SK-N-DZ (cell line): ENCODE data around the gene TMEM117.
"Not testable (repeated sequence)": the region's sequence is repeated elsewhere in the genome, so short reads cannot be mapped to it uniquely, and the experiment has no call there.

ENCODE experiments used
- DNase-seq: peaks from one replicate; pipeline ENCODE4 v3.0.0-alpha.2; 2015; ENCODE audit warnings: low spot score

Gene TMEM117

DNA sequence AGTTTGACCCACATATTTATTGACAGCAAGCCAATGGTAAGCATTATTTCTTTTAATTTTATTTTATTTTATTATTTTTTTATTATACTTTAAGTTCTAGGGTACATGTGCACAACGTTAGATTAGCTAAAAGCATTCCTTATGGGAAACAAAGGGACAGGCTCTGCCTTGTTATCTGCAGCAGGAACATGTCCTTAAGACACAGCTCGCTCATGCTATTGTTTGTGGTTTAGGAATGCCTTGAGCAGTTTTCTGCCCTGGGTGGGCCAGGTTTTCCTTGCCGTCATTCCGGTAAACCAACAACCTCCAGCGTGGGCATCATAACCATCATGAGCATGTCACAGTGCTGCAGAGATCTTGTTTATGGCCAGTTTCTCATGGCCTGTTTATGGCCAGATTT, 370.2 kb downstream of the TMEM117 start:
- no peak for DNase-seq

DNA sequence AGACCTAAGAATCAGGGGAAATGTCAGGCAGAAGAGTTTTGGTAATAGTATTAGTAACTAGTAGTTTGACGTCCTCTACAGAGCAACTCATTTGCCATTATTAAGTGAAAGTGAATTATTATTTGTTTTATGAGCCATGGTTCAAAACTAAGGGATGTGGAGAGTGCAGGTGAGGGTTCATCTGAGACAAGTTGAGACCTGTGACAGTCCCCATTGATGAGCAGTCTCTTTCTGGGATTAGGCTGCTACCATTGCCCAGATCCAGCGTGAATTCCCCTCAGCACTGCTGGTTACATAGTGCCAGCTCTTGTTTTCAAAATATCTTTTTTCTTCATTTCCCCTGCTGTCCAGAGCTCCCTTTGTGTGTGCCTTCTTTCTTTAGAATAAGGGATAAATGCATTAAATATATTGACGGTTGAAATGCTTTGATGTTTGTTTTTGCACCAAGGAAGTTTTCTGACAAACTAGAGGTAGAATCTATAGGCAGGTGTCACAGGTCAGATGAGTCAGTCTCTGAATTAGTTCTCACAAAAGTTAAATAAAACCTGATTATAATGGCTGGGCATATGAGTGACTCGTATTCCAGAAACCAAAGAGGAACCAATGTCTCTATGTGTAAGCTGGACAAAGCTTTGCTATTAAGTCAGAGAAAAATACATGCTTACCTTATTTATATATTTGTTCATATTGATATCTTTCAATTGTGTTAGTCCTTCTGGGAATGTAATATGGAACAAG, 381.4 kb downstream of the TMEM117 start:
- no peak for DNase-seq

DNA sequence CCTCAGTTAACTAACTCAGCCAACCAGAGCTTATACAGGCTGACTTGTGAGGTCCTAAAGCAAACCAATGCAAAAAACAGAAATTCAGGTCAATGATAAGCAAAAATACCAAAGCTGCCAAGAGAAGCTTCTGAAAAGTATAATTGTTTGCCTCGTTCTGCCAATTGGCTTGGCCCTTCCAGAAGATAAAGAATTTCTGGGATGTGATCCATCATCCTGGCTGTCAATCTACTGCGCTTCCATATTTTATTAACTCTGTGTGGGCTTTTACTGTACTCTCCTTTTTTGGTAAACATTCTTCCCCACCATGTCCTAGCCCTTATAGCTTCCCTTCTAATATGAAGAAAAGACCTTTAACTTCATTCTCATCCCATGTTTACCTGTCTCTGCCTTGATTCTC, 387.9 kb downstream of the TMEM117 start:
- no peak for DNase-seq

DNA sequence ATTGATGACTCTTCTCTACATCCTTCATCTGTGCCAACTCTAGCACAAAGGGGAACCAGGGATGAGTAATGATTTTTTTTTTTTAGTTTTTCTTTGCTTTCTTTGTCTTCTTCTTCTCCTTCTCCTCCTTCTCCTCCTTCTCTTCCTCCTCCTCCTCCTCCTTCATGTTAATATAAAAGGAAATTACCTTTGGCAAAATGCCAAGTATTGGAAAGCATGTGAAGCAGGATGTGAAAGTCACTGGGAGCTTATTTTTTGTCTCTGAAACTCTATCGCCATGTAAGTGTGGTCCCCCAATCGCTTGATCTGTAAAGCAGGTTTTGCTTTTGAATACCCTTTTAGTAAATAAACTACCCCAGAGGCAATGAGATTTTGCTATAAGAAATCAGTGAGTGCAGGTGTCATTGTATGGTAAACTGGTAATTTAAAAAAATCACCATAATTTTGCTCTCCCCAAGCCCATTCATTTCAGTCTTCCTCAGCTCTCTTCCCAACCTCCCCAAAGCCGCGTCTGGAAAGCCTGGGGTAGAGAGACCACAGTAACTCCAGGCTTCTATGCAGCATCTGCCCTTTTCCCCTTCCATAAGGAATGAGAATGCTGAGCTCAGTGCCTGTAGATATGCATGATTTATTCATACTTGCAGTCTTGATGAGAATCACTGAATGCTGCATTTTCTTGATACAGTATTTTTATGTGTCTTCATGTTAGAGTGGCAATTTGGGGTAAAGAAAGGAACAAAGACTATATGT, 388.7 kb downstream of the TMEM117 start:
- no peak for DNase-seq

DNA sequence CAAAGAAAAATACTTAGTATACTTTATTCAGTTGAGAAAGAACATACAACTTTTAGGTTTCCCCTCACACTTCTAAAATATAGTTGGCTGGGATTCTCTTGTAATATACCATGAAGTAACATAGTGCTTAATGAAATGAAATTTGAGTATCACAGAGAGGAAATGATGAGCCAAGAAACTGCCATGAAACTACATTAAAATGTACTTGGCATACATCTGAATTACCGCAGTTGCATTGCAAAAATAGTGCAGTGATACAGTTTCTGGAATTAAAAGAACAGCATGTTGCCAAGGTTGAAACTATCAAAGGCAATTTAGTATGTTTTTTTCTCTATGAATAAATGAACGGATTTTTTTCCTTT, 389.2 kb downstream of the TMEM117 start:
- no peak for DNase-seq

DNA sequence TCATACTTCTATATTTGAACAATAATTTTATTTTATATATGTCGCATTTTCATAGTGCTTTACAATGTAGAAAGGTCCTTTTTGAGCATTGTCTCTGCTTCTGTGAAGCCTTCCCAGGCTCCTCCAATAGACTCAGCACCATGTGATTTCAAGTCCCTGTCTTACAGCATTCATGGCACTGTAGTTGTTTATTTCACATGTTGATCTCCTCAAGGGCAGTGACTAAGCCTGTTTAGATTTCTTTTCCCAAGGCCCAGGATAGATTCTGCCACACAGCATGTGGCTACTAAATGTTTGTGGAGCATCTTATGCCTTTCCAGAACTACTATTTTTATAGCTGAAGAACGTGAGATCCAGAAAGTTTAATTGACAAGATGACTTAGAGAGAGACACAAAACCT, 391.7 kb downstream of the TMEM117 start:
- DNase-seq = no peak

DNA sequence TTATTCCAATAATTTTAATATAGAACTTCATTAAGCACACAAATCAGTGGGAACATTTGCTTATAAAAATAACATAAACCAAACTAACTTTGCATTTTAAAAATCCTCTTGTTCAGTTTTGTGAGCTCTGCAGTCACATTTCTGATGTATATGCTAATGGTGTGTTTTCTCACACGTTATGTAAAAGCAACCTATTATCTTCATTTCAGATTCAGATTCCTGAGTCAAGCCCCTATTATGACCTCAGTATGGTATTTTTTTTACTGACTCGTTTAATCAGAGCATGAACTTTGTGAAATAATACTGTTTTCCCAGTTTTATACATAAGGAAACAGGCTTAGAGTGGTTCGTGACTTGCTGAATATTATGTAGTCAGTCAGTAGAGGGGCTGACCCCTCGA, 394.0 kb downstream of the TMEM117 start:
- no peak for DNase-seq

DNA sequence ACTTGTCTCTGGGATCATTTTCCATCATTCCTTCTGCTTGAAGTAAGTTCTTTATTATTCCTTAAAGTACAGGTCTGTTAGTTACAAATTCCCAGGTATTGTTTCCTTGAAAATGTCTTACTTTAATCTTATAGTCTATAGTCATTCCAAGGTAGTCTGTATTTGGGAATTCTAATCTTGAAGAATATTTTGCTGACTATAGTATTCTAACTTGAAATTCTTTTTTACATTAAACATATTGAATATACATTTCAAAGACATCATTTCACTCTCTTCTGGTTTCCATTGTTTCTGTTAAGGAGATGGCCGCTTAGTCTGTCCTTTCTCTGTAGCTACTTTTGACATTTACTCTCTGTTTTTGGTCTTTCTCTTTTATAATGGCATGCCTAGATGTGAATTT, 399.8 kb downstream of the TMEM117 start:
- DNase-seq = no peak

DNA sequence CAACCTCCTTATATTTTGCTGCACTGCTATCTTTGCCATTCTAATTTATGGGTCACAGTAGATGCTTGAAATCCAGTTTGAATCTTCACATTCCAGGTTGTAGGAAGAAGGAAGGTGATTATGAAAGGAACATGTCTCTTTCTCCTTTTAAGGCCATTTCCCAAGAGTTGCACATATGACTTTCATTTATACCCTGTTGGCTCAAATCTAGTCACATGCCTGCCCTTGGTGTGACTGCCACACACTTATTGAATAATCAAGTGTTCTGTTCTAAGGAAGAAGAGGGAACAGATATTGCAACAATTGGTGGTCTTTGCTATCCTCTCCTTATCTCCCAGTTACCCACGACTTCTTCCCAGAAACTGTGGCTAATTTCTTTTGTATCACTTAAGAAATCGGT, 404.3 kb downstream of the TMEM117 start:
- DNase-seq = peak; percentile 7

DNA sequence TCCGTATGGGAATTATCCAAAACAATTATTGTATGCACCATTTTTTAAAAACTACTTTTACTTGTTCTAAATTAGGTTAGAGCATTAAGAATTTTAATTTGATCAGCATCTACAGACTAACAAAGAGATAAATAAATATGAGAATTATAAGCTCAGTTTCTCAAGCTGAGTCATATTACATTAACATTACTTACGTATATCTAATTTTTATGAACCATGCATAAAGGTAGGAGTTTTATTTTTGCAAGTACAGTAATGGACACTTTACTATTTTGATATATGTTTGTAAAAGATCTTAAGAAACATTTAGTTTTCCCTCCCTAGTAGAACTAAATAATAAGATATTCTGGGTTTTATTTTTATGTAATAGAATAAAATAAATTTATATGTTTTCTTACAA, 410.1 kb downstream of the TMEM117 start:
- DNase-seq = no peak

DNA sequence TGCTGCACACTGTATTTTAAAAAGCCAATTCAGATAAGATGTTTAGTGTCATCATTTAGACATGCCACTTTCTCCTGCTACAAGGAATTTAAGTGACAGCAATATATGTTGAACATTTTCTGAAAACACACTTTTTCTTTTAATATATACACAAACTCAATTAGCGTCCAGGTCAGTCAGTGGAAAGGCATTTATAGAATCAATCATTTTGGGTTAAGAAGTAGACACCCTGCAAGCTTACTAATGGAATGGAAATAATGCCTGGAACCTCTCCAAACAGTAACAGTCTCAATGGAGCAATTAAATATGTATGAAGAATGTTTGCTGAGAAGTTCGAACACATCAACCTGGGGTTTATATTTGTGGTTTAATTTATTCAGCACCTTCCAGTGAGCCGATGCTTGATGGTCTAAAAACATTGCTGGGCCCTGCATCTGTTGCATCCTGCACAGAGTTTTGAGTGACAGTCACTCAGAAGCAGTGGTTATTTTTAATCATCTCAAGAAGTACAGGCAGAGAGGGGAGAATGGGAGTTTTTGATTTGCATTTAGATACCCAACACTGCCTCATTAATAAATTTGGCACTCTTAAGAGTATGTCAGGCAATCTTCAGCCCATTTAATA, 410.7 kb downstream of the TMEM117 start:
- DNase-seq = peak; percentile 57

DNA sequence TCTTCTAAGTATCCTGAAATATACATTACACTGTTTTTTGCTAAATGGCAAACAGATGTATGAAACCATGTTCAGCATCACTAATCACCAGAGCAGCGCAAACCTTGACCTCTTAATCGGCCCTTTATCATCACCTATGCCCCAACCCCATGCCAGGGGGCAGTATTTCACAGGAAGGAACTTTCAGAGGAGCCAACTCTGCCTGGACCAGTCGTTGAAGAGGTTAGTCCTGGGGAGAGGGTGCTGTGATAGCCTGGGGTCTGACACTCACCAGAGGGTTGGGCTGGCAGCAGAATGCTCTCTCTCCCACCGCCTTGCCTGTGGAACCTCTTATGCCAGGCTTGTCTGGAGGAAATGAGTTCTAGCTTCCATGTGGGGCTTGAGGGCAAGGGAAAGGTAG, 411.7 kb downstream of the TMEM117 start:
- peak; percentile 22 for DNase-seq

DNA sequence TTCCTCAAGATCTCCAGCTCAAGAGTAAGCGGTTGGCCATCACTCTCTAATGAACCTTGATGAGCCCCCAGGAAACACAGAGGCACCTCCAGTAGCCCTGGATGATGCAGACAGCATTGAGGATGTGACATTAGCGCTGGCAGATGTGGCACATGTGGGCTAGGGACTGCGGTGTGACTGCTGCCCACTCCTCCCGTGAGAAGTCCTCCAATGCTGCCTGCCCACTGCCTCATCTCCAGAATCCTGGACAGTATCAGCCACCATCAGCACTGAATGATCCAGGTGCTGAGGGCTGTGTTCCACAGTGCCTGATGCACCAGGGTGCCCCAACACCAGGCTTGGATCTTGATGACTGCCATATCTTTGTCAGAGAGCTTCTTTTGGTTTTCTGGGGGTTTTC, 412.6 kb downstream of the TMEM117 start:
- DNase-seq = no peak

DNA sequence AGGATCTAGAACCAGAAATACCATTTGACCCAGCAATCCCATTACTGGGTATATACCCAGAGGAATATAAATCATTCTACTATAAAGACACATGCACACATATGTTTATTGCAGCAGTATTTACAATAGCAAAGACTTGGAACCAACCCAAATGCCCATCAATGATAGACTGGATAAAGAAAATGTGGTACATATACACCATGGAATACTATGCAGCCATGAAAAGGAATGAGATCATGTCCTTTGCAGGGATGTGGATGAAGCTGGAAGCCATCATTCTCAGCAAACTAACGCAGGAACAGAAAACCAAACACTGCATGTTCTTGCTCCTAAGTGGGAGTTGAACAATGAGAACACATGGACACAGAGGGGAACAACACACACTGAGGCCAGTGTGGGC, 414.6 kb downstream of the TMEM117 start:
- DNase-seq = not testable (repeated sequence)

DNA sequence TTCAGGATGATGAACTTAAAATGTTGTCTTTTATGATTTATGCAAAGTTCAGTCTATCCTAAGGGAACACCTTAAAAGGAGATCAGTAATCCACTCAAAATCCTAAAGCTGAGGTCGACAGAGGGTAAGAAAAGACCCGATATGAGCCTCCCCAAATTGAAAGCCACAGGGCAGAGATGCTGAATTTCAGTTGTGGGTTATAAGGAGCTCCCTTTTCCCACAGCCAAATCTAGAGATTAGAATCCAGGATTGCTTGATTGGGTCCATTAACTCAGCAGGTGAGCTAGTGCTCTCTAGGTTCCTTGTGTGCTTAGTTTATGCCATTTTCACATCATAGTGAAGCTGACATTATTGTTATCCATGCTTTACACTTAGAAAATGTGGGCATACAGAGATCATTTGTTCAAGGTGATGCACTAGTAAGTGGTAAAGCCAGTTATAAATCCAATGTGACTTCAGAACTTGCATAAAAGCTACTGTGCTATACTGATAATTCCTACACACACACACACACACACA, 417.5 kb downstream of the TMEM117 start:
- DNase-seq = no peak

DNA sequence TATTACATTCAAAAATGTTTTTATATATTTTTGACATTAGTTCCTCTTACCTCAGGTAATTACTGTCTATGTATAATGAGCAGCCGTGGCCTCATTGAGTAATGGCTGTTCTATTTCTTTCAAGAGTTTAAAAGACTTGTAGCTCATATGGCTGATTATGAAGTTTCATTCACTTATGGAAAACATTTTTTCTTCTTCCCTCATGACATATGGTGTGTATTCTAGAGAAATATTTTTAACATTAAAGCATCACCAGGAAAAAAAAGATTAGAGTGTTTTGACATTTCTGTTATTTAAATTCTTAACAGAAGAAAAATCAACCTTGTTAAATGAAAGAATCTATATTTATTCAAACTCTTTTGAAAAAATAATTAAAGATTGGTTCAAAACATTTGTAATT, 422.4 kb downstream of the TMEM117 start:
- DNase-seq = no peak

DNA sequence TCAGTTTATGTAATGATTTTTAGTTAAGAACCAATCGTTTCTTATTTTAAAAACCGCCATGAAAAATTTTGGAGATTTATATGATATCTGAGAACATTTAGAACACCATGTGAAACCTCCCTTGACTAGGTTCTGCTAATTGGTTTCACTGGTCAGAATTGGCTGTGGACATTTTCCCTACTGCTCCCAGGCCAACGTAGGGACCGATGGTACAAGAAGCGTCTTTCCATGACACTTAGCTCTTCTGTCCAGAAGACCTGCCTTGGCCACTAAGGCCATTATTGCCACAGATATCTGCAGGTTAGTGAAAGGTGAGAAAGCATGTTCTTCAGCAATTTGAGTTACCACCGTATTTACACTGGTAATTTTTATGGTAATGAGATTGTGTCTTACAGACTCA, 424.0 kb downstream of the TMEM117 start:
- no peak for DNase-seq

DNA sequence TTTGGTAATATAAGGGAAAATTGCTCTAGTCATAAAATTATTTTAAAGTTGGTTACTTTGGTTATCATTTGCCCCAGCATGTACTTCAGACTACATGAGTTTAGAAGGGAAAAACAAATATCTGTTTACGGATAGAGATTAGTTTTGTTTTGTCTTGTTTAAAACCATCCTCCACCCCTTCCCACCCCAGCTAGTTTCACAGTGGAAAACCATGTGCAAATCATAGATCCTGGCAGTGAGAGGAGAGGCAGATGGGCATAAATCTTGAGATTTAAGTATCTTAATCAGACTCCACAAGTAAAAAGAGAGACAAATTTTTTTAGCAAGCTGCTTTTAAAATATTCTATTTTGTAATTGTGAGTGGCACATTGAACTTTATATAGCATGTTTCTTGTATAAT, 424.7 kb downstream of the TMEM117 start:
- DNase-seq = no peak

DNA sequence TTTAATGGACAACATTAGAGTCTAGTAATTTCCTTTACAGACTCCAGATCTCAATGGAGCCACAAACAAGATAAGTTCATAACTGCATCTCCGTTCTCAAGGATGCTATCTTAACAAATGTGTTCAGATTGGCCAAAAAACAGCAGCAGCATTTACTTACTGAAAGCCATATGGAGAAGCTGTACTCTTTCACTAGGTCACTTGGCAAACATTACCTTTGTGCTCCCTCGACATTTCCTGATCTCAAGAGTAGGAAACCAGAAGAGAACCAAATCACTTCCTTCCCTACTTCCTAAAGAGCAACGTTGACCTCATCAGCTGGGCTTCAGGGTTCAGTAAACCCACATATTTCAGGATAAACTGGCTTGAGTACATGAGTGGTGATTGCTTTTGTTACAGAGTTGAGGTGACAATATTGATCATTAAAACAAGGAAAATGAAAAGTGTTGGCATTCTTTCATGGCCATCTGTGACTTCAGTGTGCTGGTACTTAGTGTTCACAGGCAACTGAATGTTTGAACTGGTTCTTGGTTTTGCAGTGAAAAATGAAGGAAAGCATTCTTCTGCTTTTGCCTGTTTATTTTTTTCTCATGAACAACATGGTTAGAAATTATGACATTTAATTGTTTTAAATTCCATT, 449.6 kb downstream of the TMEM117 start:
- peak; percentile 9 for DNase-seq

DNA sequence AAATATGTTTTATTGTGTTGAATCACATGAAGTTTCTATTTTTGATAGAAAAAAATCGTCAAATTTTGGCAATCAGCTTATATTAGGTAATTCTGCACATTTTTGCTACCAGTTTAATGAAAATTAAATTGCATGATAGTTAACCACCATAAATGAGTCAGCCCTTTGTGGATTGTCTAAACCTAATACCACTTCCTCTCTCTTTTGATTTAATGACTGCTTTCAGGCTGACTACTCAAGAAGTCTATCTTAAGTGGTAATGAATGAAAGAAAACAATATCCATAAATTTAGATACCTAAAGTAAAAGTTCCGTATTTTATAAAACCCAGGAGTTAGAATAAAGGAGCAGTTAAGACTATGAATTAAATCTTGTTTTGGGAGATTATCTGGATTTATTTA, 450.5 kb downstream of the TMEM117 start:
- no peak for DNase-seq

DNA sequence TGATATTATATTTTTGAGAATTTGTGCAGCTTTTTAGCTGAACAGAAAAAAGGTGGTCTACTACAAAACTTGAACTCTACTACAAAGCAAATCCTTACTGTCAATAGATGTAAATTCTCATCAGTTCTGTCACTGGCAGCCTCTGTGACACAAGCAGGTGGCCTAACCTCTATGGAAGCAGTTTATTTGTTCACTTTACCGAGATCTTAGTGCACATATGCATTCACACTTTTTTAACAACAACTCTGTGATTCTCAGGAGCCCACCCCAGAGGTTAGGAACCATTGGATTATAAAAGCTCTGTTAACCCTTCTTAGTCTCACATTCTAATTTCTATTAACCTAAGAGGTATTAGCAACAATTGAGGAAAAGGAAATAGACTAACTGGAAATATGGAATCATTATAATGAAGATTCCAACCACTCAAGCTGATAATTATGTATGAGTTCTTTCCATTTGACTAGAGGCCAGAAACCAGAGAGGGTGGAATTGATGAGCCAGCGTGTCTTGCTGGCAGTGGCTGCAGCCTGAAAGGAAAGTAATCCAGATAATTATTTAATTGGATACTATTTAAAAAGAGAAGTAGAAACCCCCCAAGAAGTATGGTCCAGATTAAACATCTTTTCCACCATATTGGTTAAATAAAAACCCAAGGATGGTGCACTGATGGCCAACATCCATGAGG, 451.1 kb downstream of the TMEM117 start:
- DNase-seq = no peak

DNA sequence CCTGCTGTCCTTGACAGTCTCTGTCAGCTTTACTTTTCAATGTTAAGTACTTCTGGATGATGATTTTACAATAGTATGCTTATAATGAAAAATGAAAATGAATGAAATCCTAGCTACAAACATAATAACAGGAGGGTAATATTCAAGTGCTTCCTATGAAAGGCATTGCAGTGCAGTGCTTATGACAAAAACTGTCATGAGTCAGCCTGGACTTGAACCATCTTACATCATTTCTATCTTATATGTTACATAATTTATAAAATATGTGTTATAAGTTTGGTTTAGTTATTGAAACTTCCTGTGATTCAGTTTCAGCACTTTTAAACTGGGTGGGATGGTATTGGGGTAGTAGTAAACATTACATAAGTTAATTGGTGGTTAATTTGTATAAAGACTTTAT, 451.7 kb downstream of the TMEM117 start:
- no peak for DNase-seq
